Measurements from ENCODE around the gene LLGL2. TPM values are rescaled to one million over a fixed set of nuclear protein-coding genes. Genes with fewer than 3 reads are reported as not detected.
A peak's percentile ranks its signal among the peaks of the same experiment; 100 is the strongest.

The LLGL2 gene
- total RNA-seq, 1 experiment from 2014 or later, result 165 TPM

DNA sequence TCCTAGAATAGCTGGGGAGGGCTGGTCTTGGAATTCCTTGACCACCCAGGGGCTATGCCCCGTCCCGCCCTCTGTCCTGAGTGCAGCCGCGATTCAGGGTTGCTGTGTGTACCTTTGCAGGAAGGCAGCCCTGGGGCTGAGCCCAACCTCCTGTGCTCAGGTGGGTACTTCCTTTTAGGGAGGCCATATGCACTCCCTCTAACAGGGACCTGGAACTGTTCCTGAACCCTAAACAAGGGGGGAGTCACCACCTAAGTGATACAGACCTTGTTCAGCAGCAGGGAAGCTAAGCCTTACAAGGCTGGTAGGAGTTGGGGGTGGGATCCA, 24.6 kb downstream of the LLGL2 start:
- CTCF ChIA-PET, result no interaction called here

DNA sequence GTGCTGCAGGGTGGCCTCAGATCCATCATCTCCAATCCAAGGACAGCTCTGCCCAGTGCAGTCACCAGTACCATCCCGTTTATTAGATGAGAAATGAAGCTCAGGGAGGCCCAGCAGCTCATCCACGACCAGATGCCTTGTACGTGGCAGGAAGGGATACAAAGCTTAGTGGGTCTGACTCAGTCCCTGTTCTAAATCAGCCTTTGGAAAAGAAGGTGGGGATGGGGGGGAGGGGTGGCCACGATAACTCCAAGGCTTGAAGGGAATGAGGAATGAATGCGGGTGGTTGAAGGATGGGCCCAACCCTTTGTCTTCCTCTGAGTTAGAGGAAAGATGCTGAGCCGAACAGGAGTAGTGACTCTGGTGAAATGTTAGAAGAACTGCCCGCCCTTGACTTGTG, 25.8 kb downstream of the LLGL2 start:
- H3K4me3 Mint-ChIP-seq (ENCODE audit: unreplicated experiment), result no peak overlapping the region
- Histone ChIP-seq H3K9me3 (no peaks in the 10 kb centered on the region), H3K27me3 (replicated peaks; ENCODE audit: control insufficient read depth, insufficient read depth, low read length) (no peaks in the 10 kb centered on the region), H3K4me3 (ENCODE audit: low read depth, low read length) (no peak overlapping the region), H3K36me3 (ENCODE audit: control insufficient read depth, insufficient read depth, low read length) (peaks cover 2% of the 10 kb centered on the region; the same call in 1 of the 2 replicates), H3K4me1 (peaks cover 49% of the 10 kb centered on the region)
- DNase-seq, result no peak
- no peaks in the 10 kb centered on the region for H3K9me3 Mint-ChIP-seq (ENCODE audit: unreplicated experiment)
- TF ChIP-seq CTCF (IDR thresholded peaks at IDR 0.05; ENCODE audit: insufficient read depth in 1 of 2, low read depth in 1 of 2, low read length in 1 of 2, severe bottlenecking in 1 of 2, unreplicated experiment in 1 of 2), result no peak
- peaks cover 78% of the 10 kb centered on the region for H3K36me3 Mint-ChIP-seq (ENCODE audit: insufficient read depth, unreplicated experiment)
- peak overlapping the region; percentile 67 for H3K27ac Mint-ChIP-seq (ENCODE audit: unreplicated experiment)
- POLR2A ChIA-PET, result no interaction called here
- CTCF ChIA-PET, result interaction anchor here (0.6 kb wide), 1 partner anchor 670 kb away, joined by 5 read pairs; no protein-coding TSS in a partner anchor
- peaks cover 22% of the 10 kb centered on the region for H3K4me1 Mint-ChIP-seq (ENCODE audit: low read depth, unreplicated experiment)
- BruUV-seq (replicated peaks), result no TSS peak
- intact Hi-C loops (cut with micrococcal nuclease; ENCODE audit: unreplicated experiment), result loop anchor here (5.0 kb wide), 1 partner anchor 34 kb away; the partner anchor contains the start of genes CASKIN2 and TSEN54
- H3K27me3 Mint-ChIP-seq (ENCODE audit: insufficient read depth, unreplicated experiment), result no peaks in the 10 kb centered on the region

More for the DNA sequence above, 24.6 kb downstream of the LLGL2 start:
- DNase-seq, result no peak
- no peaks in the 10 kb centered on the region for H3K27me3 ChIP-seq (replicated peaks; ENCODE audit: control insufficient read depth, insufficient read depth, low read length)
- Mint-ChIP-seq H3K4me1 (ENCODE audit: low read depth, unreplicated experiment) (peaks cover 22% of the 10 kb centered on the region), H3K4me3 (ENCODE audit: unreplicated experiment) (no peak overlapping the region), H3K9me3 (ENCODE audit: unreplicated experiment) (no peaks in the 10 kb centered on the region), H3K27ac (ENCODE audit: unreplicated experiment) (peak overlapping the region; percentile 68), H3K27me3 (ENCODE audit: insufficient read depth, unreplicated experiment) (no peaks in the 10 kb centered on the region), H3K36me3 (ENCODE audit: insufficient read depth, unreplicated experiment) (peaks cover 77% of the 10 kb centered on the region)
- intact Hi-C loops (cut with micrococcal nuclease; ENCODE audit: unreplicated experiment), result loop anchor here (5.0 kb wide), 1 partner anchor 33 kb away; the partner anchor contains the start of genes CASKIN2 and TSEN54
- TF ChIP-seq CTCF (IDR thresholded peaks at IDR 0.05; ENCODE audit: insufficient read depth in 1 of 2, low read depth in 1 of 2, low read length in 1 of 2, severe bottlenecking in 1 of 2, unreplicated experiment in 1 of 2), result no peak
- no peak overlapping the region for H3K4me3 ChIP-seq (ENCODE audit: low read depth, low read length)
- POLR2A ChIA-PET, result no interaction called here
- peaks cover 48% of the 10 kb centered on the region for H3K4me1 ChIP-seq
- no peaks in the 10 kb centered on the region for H3K9me3 ChIP-seq
- H3K36me3 ChIP-seq (ENCODE audit: control insufficient read depth, insufficient read depth, low read length), result peaks cover 2% of the 10 kb centered on the region; the same call in 1 of the 2 replicates
- BruUV-seq (replicated peaks), result no TSS peak

DNA sequence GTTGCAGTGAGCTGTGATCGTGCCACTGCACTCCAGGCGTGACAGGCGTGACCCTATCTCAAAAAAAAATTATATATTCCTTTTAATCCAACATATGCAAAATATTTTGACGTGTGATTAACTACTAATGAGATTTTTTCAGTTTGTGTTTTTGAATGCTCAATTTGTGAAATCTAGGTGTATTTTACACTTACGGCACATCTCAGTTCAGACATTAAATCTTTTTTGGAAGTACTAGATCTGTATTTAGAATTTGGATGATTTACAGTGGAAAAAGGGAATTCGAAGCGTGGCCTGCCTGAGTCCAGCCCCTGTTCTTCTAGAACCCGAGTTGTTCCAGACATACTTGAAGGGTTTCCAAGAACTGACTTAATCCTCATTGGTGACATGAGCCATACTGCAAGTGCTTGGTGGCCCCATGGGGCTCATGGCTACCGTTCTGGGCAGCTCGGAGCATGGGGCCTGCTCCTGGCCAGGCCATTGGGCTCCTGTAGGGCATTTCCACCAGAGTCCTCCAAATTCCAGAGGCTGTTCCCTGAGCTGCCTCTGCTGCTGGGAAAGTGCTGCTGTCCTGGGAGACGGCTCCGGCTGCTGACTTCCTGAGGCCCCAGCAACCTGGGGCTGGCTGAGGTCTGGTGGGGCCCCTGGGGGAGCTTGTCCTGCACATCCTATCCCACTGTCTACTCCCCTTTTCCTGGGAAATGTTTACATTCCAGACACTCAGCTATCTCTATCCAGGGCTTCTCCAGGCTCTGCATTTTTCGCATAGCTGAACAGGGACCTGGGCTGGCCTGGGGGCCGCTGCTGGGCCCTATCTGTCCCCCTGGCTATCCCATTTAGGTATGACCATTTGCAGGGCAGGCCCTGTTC, 27.2 kb downstream of the LLGL2 start:
- Mint-ChIP-seq H3K9me3 (ENCODE audit: unreplicated experiment) (no peaks in the 10 kb centered on the region), H3K27me3 (ENCODE audit: insufficient read depth, unreplicated experiment) (no peaks in the 10 kb centered on the region), H3K27ac (ENCODE audit: unreplicated experiment) (peak overlapping the region; percentile 92), H3K4me1 (ENCODE audit: low read depth, unreplicated experiment) (peaks cover 22% of the 10 kb centered on the region), H3K4me3 (ENCODE audit: unreplicated experiment) (peak overlapping the region; percentile 33), H3K36me3 (ENCODE audit: insufficient read depth, unreplicated experiment) (peaks cover 68% of the 10 kb centered on the region)
- peaks cover 2% of the 10 kb centered on the region; the same call in 1 of the 2 replicates for H3K36me3 ChIP-seq (ENCODE audit: control insufficient read depth, insufficient read depth, low read length)
- no TSS peak for BruUV-seq (replicated peaks)
- ChIA-PET CTCF (interaction anchor here (0.6 to 1.7 kb wide), 6 partner anchors 24 to 122 kb away, joined by 3 to 14 read pairs (median 5); partner anchors contain the start of genes LLGL2 and TSEN54), POLR2A (interaction anchor here (0.5 to 1.8 kb wide), 4 partner anchors 26 to 1210 kb away, joined by 4 to 8 read pairs (median 5); partner anchors contain the start of genes LLGL2 and TSEN54)
- no peaks in the 10 kb centered on the region for H3K9me3 ChIP-seq
- H3K4me1 ChIP-seq, result peaks cover 63% of the 10 kb centered on the region
- TF ChIP-seq CTCF (IDR thresholded peaks at IDR 0.05; ENCODE audit: insufficient read depth in 1 of 2, low read depth in 1 of 2, low read length in 1 of 2, severe bottlenecking in 1 of 2, unreplicated experiment in 1 of 2), result no peak
- intact Hi-C loops (cut with micrococcal nuclease; ENCODE audit: unreplicated experiment), result loop anchor here (1.0 to 5.0 kb wide), 2 partner anchors 16 to 35 kb away; partner anchors contain the start of genes CASKIN2 and TSEN54
- no peak overlapping the region for H3K4me3 ChIP-seq (ENCODE audit: low read depth, low read length)
- no peaks in the 10 kb centered on the region for H3K27me3 ChIP-seq (replicated peaks; ENCODE audit: control insufficient read depth, insufficient read depth, low read length)
- peak; percentile 76 to 91 for DNase-seq

All from Caco-2 (cell line).